Effector memory CD4-positive, alpha-beta T cell (primary cell): ENCODE results near the gene ARHGAP24.

Experiments
- DNase-seq, 3 donors: peaks; one replicate each; pipeline ENCODE4 v3.0.0-alpha.2; 2020
- H3K27ac ChIP-seq: 2 replicates; pipeline ENCODE4 v1.7.0; 2013; ENCODE audit warnings: mild to moderate bottlenecking, low read length, moderate library complexity; ENCODE audit not compliant: insufficient read depth, poor library complexity, severe bottlenecking
- H3K27me3 ChIP-seq: replicated peaks from 2 replicates; pipeline ENCODE4 v1.7.0; 2013; ENCODE audit warnings: mild to moderate bottlenecking, low read length; ENCODE audit not compliant: insufficient read depth, control insufficient read depth, poor library complexity, severe bottlenecking
- H3K36me3 ChIP-seq: 2 replicates; pipeline ENCODE4 v1.7.0; 2013; ENCODE audit warnings: mild to moderate bottlenecking, low read length, moderate library complexity; ENCODE audit not compliant: control insufficient read depth, insufficient read depth
- H3K4me1 ChIP-seq: 2 replicates; pipeline ENCODE4 v1.7.0; 2013; ENCODE audit warnings: low read length, mild to moderate bottlenecking; ENCODE audit not compliant: control insufficient read depth, insufficient read depth, poor library complexity, severe bottlenecking
- H3K4me3 ChIP-seq: 2 replicates; pipeline ENCODE4 v1.7.0; 2013; ENCODE audit warnings: low read length, low read depth, mild to moderate bottlenecking; ENCODE audit not compliant: insufficient read depth, poor library complexity, severe bottlenecking
- H3K9me3 ChIP-seq: 2 replicates; pipeline ENCODE4 v1.7.0; 2013; ENCODE audit warnings: mild to moderate bottlenecking, low read length, moderate library complexity; ENCODE audit not compliant: control insufficient read depth

The ARHGAP24 gene

GRCh38 chr4:85478576-85478975, 3.6 kb downstream of the ARHGAP24 start:
- no peaks in the 10 kb centered on the region for H3K4me1 ChIP-seq
- DNase-seq = no peak
- no peaks in the 10 kb centered on the region for H3K27me3 ChIP-seq
- no peaks in the 10 kb centered on the region for H3K36me3 ChIP-seq
- no peak overlapping the region for H3K4me3 ChIP-seq
- no peak overlapping the region for H3K27ac ChIP-seq
- no peaks in the 10 kb centered on the region for H3K9me3 ChIP-seq

- Histone ChIP-seq H3K27ac (no peak overlapping the region), H3K27me3 (no peaks in the 10 kb centered on the region), H3K4me1 (no peaks in the 10 kb centered on the region), H3K4me3 (no peak overlapping the region), H3K36me3 (no peaks in the 10 kb centered on the region), H3K9me3 (no peaks in the 10 kb centered on the region)
- no peak for DNase-seq
Observed at GRCh38 chr4:85482010-85482738, 7.2 kb downstream of the ARHGAP24 start.

GRCh38 chr4:85486425-85487086, 11.6 kb downstream of the ARHGAP24 start:
- no peaks in the 10 kb centered on the region for H3K36me3 ChIP-seq
- no peak overlapping the region for H3K4me3 ChIP-seq
- H3K27ac ChIP-seq = no peak overlapping the region
- DNase-seq = no peak
- no peaks in the 10 kb centered on the region for H3K4me1 ChIP-seq
- no peaks in the 10 kb centered on the region for H3K9me3 ChIP-seq
- no peaks in the 10 kb centered on the region for H3K27me3 ChIP-seq

GRCh38 chr4:85488416-85488815, 13.5 kb downstream of the ARHGAP24 start:
- Histone ChIP-seq H3K9me3 (no peaks in the 10 kb centered on the region), H3K4me1 (no peaks in the 10 kb centered on the region), H3K27ac (no peak overlapping the region), H3K27me3 (no peaks in the 10 kb centered on the region), H3K4me3 (no peak overlapping the region), H3K36me3 (no peaks in the 10 kb centered on the region)
- DNase-seq = no peak

- Histone ChIP-seq H3K9me3 (no peaks in the 10 kb centered on the region), H3K4me3 (no peak overlapping the region), H3K27ac (no peak overlapping the region), H3K4me1 (no peaks in the 10 kb centered on the region), H3K36me3 (no peaks in the 10 kb centered on the region), H3K27me3 (no peaks in the 10 kb centered on the region)
- no peak for DNase-seq
Observed at GRCh38 chr4:85489273-85489981, 14.5 kb downstream of the ARHGAP24 start.

GRCh38 chr4:85491527-85491926, 16.6 kb downstream of the ARHGAP24 start:
- no peaks in the 10 kb centered on the region for H3K27me3 ChIP-seq
- no peak overlapping the region for H3K4me3 ChIP-seq
- no peak overlapping the region for H3K27ac ChIP-seq
- DNase-seq = no peak
- H3K9me3 ChIP-seq = no peaks in the 10 kb centered on the region
- no peaks in the 10 kb centered on the region for H3K36me3 ChIP-seq
- no peaks in the 10 kb centered on the region for H3K4me1 ChIP-seq

- H3K36me3 ChIP-seq = no peaks in the 10 kb centered on the region
- no peaks in the 10 kb centered on the region for H3K4me1 ChIP-seq
- no peak overlapping the region for H3K4me3 ChIP-seq
- no peaks in the 10 kb centered on the region for H3K27me3 ChIP-seq
- no peak overlapping the region for H3K27ac ChIP-seq
- no peak for DNase-seq
- H3K9me3 ChIP-seq = no peaks in the 10 kb centered on the region
Observed at GRCh38 chr4:85492336-85492735, 17.4 kb downstream of the ARHGAP24 start.

- H3K4me1 ChIP-seq = no peaks in the 10 kb centered on the region
- no peak for DNase-seq
Observed at GRCh38 chr4:85495621-85496020, 20.7 kb downstream of the ARHGAP24 start.

GRCh38 chr4:85496126-85496849, 21.3 kb downstream of the ARHGAP24 start:
- H3K9me3 ChIP-seq = no peaks in the 10 kb centered on the region
- H3K36me3 ChIP-seq = no peaks in the 10 kb centered on the region
- H3K27ac ChIP-seq = no peak overlapping the region
- DNase-seq = no peak
- H3K27me3 ChIP-seq = no peaks in the 10 kb centered on the region
- no peaks in the 10 kb centered on the region for H3K4me1 ChIP-seq
- H3K4me3 ChIP-seq = no peak overlapping the region

More at GRCh38 chr4:85495621-85496020, 20.7 kb downstream of the ARHGAP24 start:
- Histone ChIP-seq H3K27ac (no peak overlapping the region), H3K36me3 (no peaks in the 10 kb centered on the region), H3K27me3 (no peaks in the 10 kb centered on the region), H3K4me3 (no peak overlapping the region), H3K9me3 (no peaks in the 10 kb centered on the region)
